ENCODE data around the gene FHDC1. TPM values are rescaled to one million over a fixed set of nuclear protein-coding genes. Genes with fewer than 3 reads are reported as not detected.

Gene FHDC1
- total RNA-seq, 1 donor from 2014 or later, result 1.5 TPM

DNA sequence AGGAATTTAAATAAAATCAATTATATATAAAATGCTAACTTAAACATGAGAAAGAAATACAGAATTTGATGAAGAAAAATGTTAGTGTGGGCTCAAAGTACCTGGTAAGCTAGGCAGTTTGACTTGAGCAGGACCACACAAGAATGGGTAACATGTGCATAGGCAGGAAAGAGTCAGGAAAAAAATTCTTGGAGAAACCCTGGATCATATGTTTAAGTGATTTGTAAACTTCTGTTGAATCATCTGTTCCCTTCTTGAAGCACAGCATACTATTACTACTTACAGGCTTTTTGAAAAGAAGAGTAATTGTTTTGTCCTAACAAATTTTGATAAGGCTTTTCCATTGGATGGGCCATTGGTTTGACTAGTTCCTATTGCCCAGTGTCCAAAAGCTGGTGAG is 37.5 kb upstream of the FHDC1 start:
- peaks cover 7% of the 10 kb centered on the region for H4K20me1 ChIP-seq (ENCODE audit: insufficient read depth, low read length)
- H3K4me1 ChIP-seq (ENCODE audit: insufficient read depth, low read length), result peaks cover 8% of the 10 kb centered on the region
- Mint-ChIP-seq H3K4me3 (ENCODE audit: unreplicated experiment) (no peak overlapping the region), H3K4me1 (ENCODE audit: low read depth, unreplicated experiment) (peaks cover 7% of the 10 kb centered on the region), H3K27me3 (ENCODE audit: low read depth, unreplicated experiment) (no peaks in the 10 kb centered on the region), H3K9me3 (ENCODE audit: unreplicated experiment) (no peaks in the 10 kb centered on the region), H3K27ac (ENCODE audit: unreplicated experiment) (no peak overlapping the region), H3K36me3 (ENCODE audit: low read depth, unreplicated experiment) (peaks cover 3% of the 10 kb centered on the region)
- H3K27ac ChIP-seq (ENCODE audit: low read depth, low read length), result no peak overlapping the region
- no peak for TF ChIP-seq EZH2 (IDR thresholded peaks at IDR 0.05; ENCODE audit: insufficient read depth, low read length)
- no peak for TF ChIP-seq CTCF (IDR thresholded peaks at IDR 0.05; ENCODE audit: insufficient read depth, low read depth, low read length)
- no peaks in the 10 kb centered on the region for H3K27me3 ChIP-seq (ENCODE audit: insufficient read depth, low read length)
- H3K9ac ChIP-seq (ENCODE audit: low read length), result no peak overlapping the region
- FAIRE-seq (no peak), DNase-seq (ENCODE audit: low read depth) (no peak)
- H3K79me2 ChIP-seq (ENCODE audit: insufficient read depth, low read length), result no peaks in the 10 kb centered on the region
- H3K4me2 ChIP-seq (ENCODE audit: low read length), result no peak overlapping the region
- no peak overlapping the region for H3K4me3 ChIP-seq (ENCODE audit: insufficient read depth, low read depth, low read length)
- no peaks in the 10 kb centered on the region for H3K36me3 ChIP-seq (ENCODE audit: insufficient read depth, low read length)
- no peak overlapping the region for H2AFZ ChIP-seq (ENCODE audit: low read depth, low read length)
- H3K9me3 ChIP-seq (ENCODE audit: insufficient read depth, low read depth, low read length), result no peaks in the 10 kb centered on the region

GRCh38 chr4:152900395-152900794 is 35.7 kb upstream of the FHDC1 start:
- Histone ChIP-seq H2AFZ (ENCODE audit: low read depth, low read length) (no peak overlapping the region), H4K20me1 (ENCODE audit: insufficient read depth, low read length) (peaks cover 5% of the 10 kb centered on the region), H3K27me3 (ENCODE audit: insufficient read depth, low read length) (no peaks in the 10 kb centered on the region), H3K9me3 (ENCODE audit: insufficient read depth, low read depth, low read length) (no peaks in the 10 kb centered on the region), H3K4me2 (ENCODE audit: low read length) (no peak overlapping the region), H3K36me3 (ENCODE audit: insufficient read depth, low read length) (no peaks in the 10 kb centered on the region), H3K4me3 (ENCODE audit: insufficient read depth, low read depth, low read length) (no peak overlapping the region), H3K27ac (ENCODE audit: low read depth, low read length) (no peak overlapping the region), H3K4me1 (ENCODE audit: insufficient read depth, low read length) (no peaks in the 10 kb centered on the region), H3K9ac (ENCODE audit: low read length) (no peak overlapping the region), H3K79me2 (ENCODE audit: insufficient read depth, low read length) (no peaks in the 10 kb centered on the region)
- H3K9me3 Mint-ChIP-seq (ENCODE audit: unreplicated experiment), result peaks cover 2% of the 10 kb centered on the region
- FAIRE-seq, result no peak
- DNase-seq (ENCODE audit: low read depth), result no peak
- peaks cover 5% of the 10 kb centered on the region for H3K4me1 Mint-ChIP-seq (ENCODE audit: low read depth, unreplicated experiment)
- no peak overlapping the region for H3K4me3 Mint-ChIP-seq (ENCODE audit: unreplicated experiment)
- H3K27me3 Mint-ChIP-seq (ENCODE audit: low read depth, unreplicated experiment), result no peaks in the 10 kb centered on the region
- TF ChIP-seq EZH2 (IDR thresholded peaks at IDR 0.05; ENCODE audit: insufficient read depth, low read length) (no peak), CTCF (IDR thresholded peaks at IDR 0.05; ENCODE audit: insufficient read depth, low read depth, low read length) (no peak)
- peaks cover 7% of the 10 kb centered on the region for H3K36me3 Mint-ChIP-seq (ENCODE audit: low read depth, unreplicated experiment)
- no peak overlapping the region for H3K27ac Mint-ChIP-seq (ENCODE audit: unreplicated experiment)

DNA sequence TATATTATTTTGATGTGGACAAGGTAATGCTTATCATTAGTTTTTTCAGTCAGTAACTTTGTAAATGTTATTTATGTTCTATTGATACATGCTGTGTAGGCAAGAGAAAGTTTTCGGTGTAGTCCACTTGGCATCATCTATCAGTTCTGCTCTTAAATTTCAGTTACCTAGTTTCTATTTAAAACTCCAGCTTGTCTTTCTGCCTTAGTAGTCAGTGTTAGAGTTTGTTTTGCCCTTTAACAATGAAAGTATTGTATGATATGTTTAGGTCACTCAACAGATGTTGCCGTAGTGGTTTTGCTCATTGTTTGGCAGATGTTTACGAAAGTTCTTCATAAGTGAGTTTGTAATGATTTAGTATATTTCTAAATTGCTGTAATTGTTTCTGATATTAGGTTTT is 34.9 kb upstream of the FHDC1 start:
- H3K4me1 ChIP-seq (ENCODE audit: insufficient read depth, low read length), result no peaks in the 10 kb centered on the region
- H3K27ac ChIP-seq (ENCODE audit: low read depth, low read length), result no peak overlapping the region
- peaks cover 2% of the 10 kb centered on the region for H3K9me3 Mint-ChIP-seq (ENCODE audit: unreplicated experiment)
- H3K27me3 ChIP-seq (ENCODE audit: insufficient read depth, low read length), result no peaks in the 10 kb centered on the region
- H4K20me1 ChIP-seq (ENCODE audit: insufficient read depth, low read length), result no peaks in the 10 kb centered on the region
- H3K4me2 ChIP-seq (ENCODE audit: low read length), result no peak overlapping the region
- DNase-seq (ENCODE audit: low read depth), result no peak
- no peaks in the 10 kb centered on the region for H3K9me3 ChIP-seq (ENCODE audit: insufficient read depth, low read depth, low read length)
- no peaks in the 10 kb centered on the region for H3K27me3 Mint-ChIP-seq (ENCODE audit: low read depth, unreplicated experiment)
- no peak overlapping the region for H3K27ac Mint-ChIP-seq (ENCODE audit: unreplicated experiment)
- no peak overlapping the region for H3K9ac ChIP-seq (ENCODE audit: low read length)
- FAIRE-seq, result no peak
- H2AFZ ChIP-seq (ENCODE audit: low read depth, low read length), result no peak overlapping the region
- H3K4me3 ChIP-seq (ENCODE audit: insufficient read depth, low read depth, low read length), result no peak overlapping the region
- peaks cover 7% of the 10 kb centered on the region for H3K36me3 Mint-ChIP-seq (ENCODE audit: low read depth, unreplicated experiment)
- no peak overlapping the region for H3K4me3 Mint-ChIP-seq (ENCODE audit: unreplicated experiment)
- H3K79me2 ChIP-seq (ENCODE audit: insufficient read depth, low read length), result no peaks in the 10 kb centered on the region
- no peaks in the 10 kb centered on the region for H3K36me3 ChIP-seq (ENCODE audit: insufficient read depth, low read length)
- peaks cover 5% of the 10 kb centered on the region for H3K4me1 Mint-ChIP-seq (ENCODE audit: low read depth, unreplicated experiment)
- TF ChIP-seq EZH2 (IDR thresholded peaks at IDR 0.05; ENCODE audit: insufficient read depth, low read length) (no peak), CTCF (IDR thresholded peaks at IDR 0.05; ENCODE audit: insufficient read depth, low read depth, low read length) (no peak)

Data from astrocyte (in vitro differentiated cells and primary cell).